HG03139 (cell line): ENCODE results near the gene ANKMY1.
"Not testable (repeated sequence)": the region's sequence is repeated elsewhere in the genome, so short reads cannot be mapped to it uniquely, and the experiment has no call there.

Experiments used
- ATAC-seq: cut with Tn5 transposase; IDR thresholded peaks from one replicate; pipeline ENCODE4 v1.9.1; 2021; ENCODE audit not compliant: unreplicated experiment

ANKMY1 gene

DNA sequence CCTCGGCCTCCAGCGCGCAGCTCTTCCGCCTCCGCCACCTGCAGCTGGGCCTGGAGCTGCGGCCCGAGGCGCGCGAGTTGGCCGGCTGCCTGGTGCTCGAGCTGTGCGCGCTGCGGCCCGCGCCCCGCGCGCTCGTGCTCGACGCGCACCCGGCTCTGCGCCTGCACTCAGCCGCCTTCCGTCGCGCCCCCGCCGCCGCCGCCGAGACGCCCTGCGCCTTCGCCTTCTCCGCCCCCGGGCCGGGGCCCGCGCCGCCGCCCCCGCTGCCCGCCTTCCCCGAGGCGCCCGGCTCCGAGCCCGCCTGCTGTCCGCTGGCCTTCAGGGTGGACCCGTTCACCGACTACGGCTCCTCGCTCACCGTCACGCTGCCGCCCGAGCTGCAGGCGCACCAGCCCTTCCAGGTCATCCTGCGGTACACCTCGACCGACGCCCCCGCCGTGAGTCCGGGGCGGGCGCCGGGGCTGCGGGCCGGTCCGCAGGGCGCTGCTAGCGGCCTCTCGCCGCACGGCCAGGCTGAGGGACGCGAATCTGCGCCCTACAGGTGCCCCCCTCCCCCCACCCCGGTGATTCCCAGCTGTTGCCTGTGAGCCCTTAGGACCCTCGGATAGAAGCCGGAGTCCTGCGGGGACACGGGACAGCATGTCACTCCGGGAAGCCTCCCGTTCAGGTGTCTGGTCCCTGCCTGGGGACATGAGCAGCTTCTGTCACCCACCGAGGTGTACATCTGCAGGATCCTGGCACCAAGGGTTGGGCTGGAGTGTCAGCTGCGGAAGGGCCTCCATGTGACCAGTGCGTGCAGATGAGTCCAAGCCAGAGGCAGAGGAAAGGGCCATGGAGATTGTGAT, 11.1 kb upstream of the ANKMY1 start:
- peak; percentile 21 for ATAC-seq

DNA sequence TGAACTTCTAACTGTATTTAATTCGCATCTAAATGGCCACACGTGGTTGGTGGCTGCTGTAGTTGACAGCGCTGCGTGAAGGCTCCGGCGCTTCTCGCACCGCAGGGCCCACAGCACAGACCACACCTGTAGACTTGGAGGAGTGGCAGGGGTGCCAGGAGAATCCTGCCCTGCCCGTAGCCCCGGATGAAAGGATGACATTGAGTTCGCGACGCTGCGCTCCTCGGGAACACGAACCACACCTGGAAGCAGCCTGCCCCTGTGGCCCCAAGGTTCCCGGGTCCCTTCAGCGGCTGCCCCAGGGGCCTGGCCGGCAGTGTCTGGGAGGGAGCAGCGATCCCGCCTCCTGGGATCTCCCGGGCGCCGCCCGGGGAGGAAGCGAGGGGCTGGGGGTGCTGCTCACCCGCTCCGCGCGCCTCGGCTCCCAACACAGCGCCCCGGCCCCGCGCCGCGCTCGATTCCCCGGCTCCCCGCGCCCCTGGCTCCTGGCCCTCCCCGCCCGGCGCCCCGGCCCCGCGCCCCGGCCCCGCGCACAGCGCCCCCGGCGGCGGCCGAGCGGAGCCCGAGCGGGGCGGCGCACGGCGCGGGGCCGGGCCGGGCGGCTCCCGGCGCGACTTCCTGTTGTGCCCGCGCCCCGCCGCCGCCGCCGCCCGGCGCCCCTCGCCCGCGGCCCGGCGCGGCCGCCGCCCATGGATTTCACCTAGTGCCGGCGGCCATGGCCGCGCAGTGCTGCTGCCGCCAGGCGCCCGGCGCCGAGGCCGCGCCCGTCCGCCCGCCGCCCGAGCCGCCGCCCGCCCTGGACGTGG, 10.3 kb upstream of the ANKMY1 start, which contains the start of gene RNPEPL1:
RNPEPL1 (plus strand) TSS at position 613 of the 806 bp plus-strand sequence; CDS start at position 716, 103 bp downstream.
- ATAC-seq, result peak; percentile 25

DNA sequence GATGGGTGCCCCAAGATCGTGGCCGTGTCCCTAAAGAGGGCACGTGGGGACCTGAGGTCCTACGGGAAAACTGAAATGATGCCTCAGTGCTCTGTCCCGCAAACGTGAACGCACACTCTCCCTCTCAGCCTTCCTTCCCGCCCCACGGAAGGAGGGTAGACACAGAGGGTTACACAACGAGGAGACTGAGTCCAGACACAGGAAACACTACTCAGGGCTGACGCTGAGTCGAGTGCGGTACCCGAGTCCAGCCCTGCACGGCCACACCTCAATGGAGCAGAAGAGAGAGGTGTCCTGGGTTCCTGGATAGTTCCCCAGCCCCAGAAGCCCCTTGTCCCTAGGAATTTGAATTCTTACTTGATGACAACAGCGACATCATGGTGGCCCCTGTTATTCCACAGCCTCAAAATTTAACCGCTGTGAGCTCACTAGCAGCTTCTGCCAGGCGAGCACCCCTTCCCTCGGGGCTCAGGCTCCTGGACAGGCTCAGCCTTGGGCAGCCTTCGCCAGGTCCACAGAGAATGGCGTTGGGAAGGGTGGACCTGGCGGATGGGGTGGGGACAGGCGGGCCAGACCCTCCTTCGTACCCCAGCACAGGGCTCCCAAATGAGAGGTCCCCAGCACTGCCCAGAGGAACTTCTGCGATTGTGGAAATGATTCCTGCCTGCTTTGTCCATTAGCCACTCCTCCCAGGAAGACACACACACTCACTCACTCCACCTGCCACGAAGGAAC, 9.5 kb upstream of the ANKMY1 start:
- no peak for ATAC-seq

DNA sequence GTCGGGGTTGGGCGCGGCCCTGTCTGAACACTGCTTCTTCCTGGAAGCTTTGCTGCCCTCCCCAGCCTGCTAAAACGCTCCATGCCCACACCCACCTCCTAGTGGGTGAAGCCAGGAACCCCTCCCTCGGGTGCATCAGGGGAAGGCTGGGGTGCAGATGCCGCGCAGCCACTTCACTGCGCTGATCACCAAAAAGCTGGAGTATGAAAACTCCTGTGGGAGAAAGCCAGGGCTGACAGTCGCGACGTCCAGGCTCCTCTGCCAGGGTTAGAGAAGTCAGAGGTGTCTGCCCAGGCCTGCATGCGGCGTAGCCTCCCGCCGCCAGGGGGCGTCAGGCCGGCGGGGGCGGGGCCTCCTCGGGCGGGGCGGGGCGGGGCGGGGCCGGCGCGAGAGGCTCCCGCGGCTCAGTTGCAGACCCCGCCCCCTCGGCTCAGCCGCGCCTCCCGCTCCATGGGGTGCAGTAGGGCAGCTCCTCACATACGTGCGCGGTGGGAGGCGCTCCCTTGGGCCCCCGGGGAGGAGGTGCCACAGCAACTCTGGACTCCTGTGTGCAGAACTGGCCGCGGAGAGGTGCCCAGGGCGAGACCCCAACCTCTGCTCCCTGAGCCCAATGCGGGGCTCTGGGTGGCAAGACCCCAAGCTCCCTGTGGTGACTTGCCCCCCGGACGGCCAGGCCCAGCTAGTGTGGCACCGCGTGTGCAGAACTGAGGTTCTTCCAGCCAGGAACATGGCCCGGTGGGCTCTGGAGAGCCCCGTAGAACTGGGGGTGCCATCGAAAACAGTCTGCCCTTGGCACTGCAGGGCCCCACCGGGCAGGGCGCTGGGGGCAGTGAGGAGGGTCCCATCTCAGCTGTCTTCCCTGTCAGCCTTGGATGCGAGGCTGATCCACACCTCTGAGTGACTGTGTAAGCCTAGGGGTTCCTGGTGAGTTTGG, 8.7 kb upstream of the ANKMY1 start:
- ATAC-seq, result peak; percentile 34

DNA sequence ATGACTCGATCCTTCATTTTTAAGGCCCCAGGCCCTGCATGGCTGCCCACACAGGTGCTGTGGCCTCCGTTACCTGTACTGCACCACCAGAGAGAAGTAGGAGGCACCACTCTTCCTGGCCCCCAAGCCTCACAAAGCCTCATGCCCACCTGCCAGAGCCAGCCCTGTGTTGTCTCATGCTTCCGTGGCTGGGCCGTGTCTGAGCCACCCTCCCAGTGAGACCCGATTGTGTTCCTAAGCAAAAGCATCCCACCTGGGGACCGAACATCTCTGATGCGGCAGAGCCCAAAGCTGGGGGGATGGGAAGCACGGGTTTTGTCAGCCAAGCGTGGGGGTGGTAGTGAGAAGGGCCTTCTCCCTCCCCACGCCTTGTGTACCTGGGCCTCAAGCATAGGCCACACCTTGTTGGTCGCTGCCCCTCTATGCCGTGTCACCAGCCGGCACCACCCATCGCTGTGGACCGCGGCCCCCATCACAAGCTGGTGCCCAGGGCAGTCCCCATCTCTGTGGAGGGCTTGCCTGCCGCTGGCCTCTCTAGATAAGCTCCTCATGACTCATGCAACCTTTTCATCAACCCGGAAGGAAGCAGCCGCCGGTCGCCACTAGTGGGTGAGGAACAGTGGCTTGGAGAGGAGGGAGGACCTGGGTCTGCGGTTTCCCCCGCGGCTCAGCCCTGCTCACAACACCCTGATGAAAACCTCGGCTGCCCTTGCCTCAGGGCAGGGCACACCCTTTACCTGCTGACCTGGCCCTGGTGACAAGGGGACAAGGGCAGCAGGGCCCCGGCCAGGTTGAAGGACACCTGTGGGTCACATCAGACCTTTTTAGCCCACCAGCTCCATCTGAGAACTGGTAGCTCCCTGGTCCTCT, 7.8 kb upstream of the ANKMY1 start:
- ATAC-seq, result peak; percentile 28

DNA sequence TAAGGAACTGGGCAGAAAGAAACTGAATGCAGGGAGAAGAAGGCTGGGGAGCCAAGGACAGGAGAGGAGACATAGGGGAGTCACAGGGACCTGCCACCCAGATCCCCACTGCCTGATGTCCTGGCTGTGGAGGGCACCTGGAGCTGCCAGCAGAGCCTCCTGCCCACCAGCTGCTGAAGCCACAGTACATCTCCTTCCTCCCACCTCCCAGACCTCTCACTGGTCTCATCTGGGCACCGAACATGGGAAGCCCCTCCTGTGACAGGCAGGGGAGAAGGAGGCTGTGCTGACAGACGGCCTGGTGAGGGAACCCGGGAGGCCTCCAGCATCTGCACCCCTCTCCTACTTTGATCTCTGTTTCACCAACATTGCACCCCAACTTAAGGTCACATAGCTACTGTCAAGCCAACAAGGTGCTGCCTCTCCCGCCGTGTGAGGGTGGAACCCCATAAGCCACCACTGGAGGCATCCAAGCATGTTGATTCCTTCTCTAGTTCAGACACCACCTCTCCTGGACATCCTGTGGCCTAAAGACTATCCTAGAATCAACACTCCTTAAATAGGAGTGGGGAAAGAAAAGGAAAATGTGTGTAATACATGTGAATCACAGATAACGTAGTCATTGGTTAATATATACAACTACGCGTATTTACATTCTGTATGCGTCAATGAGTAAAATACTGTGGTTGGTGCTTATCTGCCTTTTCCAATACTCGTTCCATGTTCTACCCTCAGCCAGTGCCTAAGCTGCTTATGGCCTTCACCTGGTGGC, 7.0 kb upstream of the ANKMY1 start:
- no peak for ATAC-seq

DNA sequence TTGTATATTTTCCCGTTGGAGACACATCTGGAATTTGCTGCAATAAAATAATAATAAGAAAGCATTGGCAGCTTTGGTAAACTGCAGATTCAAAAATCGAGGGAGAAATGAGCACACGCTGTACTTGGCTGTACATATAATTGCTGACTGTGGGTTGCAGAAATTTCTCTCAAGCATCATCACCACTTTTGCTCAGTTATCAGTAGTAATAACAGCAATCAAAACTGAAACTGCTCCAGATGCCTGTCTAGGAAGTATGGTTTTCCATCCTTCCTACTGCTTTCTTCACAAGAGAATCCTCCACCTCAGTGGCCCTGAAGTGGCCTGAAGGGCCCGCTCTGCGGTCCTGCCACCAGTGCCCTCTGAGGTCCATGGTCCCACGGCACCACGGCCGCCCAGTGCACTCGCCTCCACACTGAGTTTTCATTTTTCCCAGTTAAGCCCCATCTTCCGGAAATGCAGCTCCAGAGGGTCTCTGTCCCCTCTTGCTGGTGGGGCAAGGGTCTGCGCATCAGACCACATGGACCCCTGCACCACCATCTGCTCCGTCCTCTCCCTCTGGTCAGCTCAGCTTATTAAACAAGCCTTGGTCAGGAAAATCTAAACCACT, 6.3 kb upstream of the ANKMY1 start:
- ATAC-seq, result no peak

DNA sequence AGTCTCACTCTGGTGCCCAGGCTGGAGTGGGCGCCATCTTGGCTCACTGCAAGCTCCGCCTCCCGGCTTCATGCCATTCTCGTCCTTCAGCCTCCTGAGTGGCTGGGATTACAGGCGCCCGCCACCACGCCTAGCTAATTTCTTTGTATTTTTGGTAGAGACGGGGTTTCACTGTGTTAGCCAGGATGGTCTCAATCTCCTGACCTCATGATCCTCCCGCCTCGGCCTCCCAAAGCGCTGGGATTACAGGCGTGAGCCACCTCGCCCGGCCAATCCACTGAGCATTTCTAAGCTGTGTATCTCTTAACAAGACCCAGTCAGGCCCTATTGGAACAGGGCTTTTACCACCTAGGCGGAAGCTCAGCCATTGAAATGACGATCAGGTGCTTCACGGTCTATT, 5.4 kb upstream of the ANKMY1 start:
- ATAC-seq, result not testable (repeated sequence)

DNA sequence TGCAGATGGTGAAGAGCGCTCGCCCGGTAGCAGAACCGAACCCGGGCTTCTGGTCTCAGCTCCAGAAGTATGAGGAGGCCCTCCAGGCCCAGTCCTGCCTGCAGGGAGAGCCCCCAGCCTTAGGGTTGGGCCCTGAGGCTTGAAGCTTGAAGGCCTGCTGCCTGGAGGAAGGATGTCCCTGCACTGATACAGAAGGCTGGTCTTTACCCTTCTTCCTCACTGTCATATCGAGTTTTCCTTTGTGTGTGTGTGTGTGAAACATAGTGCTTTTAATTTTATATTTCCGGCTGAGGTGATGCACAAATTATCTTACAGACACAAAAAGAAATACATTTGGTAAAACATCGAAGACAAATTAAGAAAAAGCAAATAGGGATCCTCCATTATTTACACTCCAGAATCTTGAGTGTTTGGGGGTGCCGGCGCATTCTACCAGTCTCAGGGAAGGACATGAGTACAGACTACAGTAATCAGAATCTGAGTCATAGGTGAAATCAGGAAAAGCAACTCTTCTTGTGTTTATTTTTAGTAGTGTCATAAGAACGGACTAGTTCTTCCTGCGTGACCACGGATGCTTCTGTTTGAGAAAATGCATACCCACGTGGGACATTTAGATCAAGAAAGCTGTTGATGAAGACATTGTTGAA, 3.7 kb upstream of the ANKMY1 start:
- peak; percentile 1 for ATAC-seq

DNA sequence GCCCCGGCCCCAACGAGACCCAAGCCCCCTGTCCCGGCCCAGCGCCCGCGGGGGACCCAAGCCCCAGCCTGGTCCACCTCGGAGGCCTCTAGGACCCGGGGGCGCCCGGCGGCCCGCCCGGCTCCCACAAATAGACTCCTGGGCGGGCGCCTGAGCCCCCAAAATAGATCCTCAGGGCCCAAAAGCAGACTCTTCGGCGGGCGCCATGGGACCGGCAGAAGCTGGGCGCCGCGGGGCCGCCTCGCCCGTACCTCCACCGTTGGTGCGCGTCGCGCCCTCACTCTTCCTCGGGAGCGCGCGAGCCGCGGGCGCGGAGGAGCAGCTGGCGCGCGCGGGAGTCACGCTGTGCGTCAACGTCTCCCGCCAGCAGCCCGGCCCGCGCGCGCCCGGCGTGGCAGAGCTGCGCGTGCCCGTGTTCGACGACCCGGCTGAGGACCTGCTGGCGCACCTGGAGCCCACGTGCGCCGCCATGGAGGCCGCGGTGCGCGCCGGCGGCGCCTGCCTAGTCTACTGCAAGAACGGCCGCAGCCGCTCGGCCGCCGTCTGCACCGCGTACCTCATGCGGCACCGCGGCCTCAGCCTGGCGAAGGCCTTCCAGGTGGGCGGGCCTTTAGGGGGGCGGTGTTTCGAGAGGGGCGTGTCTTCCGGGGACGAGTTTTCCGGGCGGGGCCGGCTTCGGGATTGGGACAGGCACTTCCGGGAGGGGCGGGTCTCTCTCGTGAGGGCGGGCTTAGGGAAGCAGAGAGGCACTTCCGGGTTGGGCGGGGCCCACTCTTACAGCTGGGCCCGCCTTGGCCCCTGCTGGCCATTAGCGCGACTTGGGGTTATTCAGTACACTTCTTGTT, 2.9 kb upstream of the ANKMY1 start:
- peak; percentile 47 for ATAC-seq

DNA sequence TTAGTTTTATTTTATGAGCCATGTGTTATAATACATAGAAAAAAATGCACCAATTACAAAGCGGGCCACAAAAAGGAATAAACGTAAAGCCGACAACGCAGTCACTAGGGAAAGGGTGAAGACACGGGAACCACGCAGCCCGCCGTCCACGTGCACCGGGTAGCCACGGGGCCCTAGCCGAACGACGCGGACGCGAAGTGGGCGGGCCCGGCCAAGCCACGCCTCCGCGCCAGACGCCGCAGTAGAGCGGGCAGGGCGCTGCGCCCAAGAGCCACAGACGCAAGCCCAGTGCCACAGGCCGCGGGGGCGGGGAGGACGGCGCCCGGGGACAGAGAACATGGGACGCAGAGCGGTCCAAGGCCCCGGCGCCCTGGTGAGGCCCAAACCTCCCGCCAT, 2.3 kb upstream of the ANKMY1 start, which contains the start of gene DUSP28:
DUSP28 (plus strand) TSS at position 274 of the 396 bp plus-strand sequence. CDS start 328 bp downstream, outside the sequence.
- ATAC-seq, result peak; percentile 59

DNA sequence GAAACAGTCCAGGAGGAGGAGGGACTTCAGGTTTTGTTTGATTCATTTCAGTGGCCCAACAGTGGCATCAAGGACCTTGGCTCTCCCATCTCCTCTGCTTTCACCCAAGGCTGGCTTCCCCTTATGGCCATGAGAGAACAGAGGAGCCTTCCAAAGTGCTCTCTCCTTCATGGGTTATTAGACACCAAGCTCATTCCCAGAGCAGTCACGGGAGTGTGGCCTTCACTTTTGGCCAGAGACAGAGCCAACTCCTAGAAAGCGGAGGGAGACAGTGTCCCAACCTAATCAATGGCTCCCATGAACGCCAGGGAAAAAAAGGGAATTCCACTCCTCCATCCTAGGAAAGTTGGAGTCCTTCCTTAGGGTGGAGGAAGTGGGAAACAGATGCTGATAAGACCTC, 1.5 kb upstream of the ANKMY1 start:
- no peak for ATAC-seq

DNA sequence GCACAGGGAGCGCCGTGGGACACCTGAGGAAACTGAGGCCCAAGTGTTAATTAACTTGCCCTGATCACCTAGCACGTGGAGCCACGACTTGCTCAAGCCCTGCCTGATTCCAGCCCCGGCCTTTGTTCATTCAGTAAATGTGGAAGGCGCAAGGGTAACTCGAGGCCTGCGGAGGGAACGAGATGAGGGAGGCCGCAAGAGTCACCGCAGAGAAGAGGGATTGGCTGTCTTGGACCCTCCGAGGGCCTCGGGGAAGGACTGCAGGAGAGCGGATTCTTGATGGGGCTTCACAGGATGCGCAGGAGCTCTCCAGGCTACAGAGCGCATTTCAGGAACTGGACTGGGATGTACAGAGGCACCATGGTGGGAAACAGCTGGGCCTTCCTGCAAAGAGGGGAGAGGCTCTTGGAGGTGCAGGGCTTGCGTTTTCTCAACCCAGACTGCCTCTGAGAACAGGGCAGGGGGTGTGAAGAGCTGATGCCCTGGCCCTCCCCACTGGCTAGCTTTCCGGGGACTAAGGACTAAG, 511 bp upstream of the ANKMY1 start:
- no peak for ATAC-seq

DNA sequence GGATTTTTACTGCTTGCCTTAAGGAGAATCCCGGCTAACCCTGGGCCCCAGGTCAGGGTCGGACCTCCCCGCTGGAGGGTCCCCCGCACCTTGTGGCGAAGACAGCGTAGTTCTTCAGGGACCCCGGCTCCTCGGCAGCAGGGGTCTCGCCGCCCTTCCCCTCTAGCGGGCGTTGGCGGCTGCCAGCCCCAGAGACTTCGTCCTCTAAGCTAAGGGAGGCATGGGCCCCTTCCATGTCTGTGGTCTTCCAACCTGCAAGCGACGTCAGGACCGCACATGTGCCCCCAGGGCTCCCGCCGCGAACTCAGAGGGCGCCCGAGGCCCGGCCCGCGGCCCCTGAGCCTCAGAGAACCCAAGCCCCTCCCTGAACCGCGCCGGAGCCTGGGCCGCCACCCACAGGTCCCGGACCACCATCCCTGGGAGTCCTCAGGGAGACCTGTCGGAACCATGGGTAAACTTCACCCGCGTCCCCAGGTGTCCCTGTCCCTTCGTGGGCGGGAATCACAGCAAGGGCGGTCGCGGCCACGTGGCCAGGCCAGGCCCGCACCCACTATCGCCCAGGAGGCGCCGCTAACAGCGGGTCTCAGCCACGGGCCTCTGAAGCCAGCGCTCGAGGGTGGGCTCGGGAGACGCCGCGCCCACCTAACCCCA, 562 bp downstream of the ANKMY1 start:
- ATAC-seq, result no peak

DNA sequence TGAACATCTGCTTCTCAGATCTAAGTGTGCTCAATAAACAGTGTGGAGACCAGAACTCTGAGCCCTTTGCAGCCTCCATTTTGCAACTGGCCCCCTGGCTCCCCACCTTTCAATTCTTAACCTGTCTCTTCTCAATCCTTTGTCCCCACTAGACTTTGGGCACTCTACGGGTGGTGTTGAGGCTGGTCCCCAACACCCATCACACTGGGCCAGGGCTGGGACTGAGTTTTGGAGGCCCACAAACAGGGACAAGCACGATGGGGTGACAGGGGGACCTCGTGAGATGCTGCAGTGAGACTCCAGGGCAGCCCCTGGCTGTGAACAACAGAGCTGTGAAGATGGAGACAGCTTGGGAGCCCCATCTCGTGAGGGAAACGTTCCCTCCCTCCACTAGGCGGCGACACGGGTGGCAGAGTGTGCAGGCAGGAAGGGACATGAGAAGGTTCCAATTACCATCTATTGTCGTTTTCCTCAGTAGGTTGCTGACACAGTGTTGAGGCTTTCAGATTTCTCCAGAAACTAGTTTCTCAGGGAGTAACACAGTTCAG, 1.2 kb downstream of the ANKMY1 start:
- ATAC-seq, result no peak
